ENCODE measurements around the gene PDCD1. TPM values are rescaled to one million over a fixed set of nuclear protein-coding genes. Genes with fewer than 3 reads are reported as not detected.

PDCD1 gene
- total RNA-seq (2022; extraction: Qiagen RNA extraction): 0.03 TPM in 1 of 5 replicates, not detected in the others

GRCh38 chr2:241858206-241859016 lies at the start of gene PDCD1:
Gene PDCD1 (minus strand): TSS chr2:241858894. CDS start chr2:241858838, 56 bp downstream.

GRCh38 chr2:241869087-241869961 lies 10.6 kb upstream of the PDCD1 start, which contains the start of gene RTP5:
Gene RTP5 (plus strand): TSS chr2:241869729. CDS start chr2:241869757, 28 bp downstream.

GRCh38 chr2:241808721-241809382 lies 49.8 kb downstream of the PDCD1 start, which contains the start of gene NEU4:
Gene NEU4 (plus strand): TSS chr2:241809193. CDS start chr2:241814485, 5,292 bp downstream.

Other genes starting within 250 kb of the PDCD1 start
- 61.5 to 88.4 TPM (median 82.3 TPM) in 5 replicates for gene THAP4, start 221.7 kb downstream of the PDCD1 start, total RNA-seq (2022; extraction: Qiagen RNA extraction)
- 46.5 to 61.0 TPM (median 51.5 TPM) in 5 replicates for gene ATG4B, start 221.2 kb downstream of the PDCD1 start, total RNA-seq (2022; extraction: Qiagen RNA extraction)
- 111 to 129 TPM (median 113 TPM) in 5 replicates for gene DTYMK, start 172.1 kb downstream of the PDCD1 start, total RNA-seq (2022; extraction: Qiagen RNA extraction)
- 21.3 to 26.7 TPM (median 23.5 TPM) in 5 replicates for gene ING5, start 156.9 kb downstream of the PDCD1 start, total RNA-seq (2022; extraction: Qiagen RNA extraction)
- gene D2HGDH, start 124.3 kb downstream of the PDCD1 start, total RNA-seq (2022; extraction: Qiagen RNA extraction): 5.1 to 10.6 TPM (median 8.5 TPM) in 5 replicates
- 0.15 to 0.27 TPM (median 0.25 TPM) in 5 replicates for gene GAL3ST2, start 82.1 kb downstream of the PDCD1 start, total RNA-seq (2022; extraction: Qiagen RNA extraction)
- 0.25 to 0.34 TPM (median 0.27 TPM) in 4 of 5 replicates, not detected in the other for gene NEU4, start 49.7 kb downstream of the PDCD1 start, total RNA-seq (2022; extraction: Qiagen RNA extraction)
- gene RTP5, start 10.8 kb upstream of the PDCD1 start, total RNA-seq (2022; extraction: Qiagen RNA extraction): not detected in 5 replicates